Body of pancreas (tissue), 4 donors: Measurements from ENCODE around the gene RAB13. TPM values are rescaled to one million over a fixed set of nuclear protein-coding genes. Genes with fewer than 3 reads are reported as not detected.
"Not testable (repeated sequence)": the region's sequence is repeated elsewhere in the genome, so short reads cannot be mapped to it uniquely, and the experiment has no call there.

Experiments used
- ATAC-seq: fragments of 150-250 bp; one replicate; pipeline ENCODE4 v1.9.1; 2016
- DNase-seq, 4 donors: peaks; one replicate each; pipeline ENCODE4 v3.0.0-alpha.2; 2019
- H3K27ac ChIP-seq, 4 donors: fragments of 200-600 bp; sonication (generic); 1 replicate in 3 of 4; 2 replicates in 1 of 4; pipeline versions ENCODE4 v1.5.1 to v1.6.1; 2016 to 2019; ENCODE audit warnings: mild to moderate bottlenecking in 1 of 4, mixed read lengths in 1 of 4, moderate library complexity in 1 of 4
- H3K27me3 ChIP-seq, 2 donors: fragments of 200-600 bp; sonication (generic); one replicate each; pipeline ENCODE4 v1.6.0; 2016; ENCODE audit warnings: mild to moderate bottlenecking in 1 of 2
- H3K36me3 ChIP-seq, 2 donors: fragments of 200-600 bp; sonication (generic); replicated peaks in 1 of 2; 2 replicates each; pipeline ENCODE4 v1.5.1; 2016; ENCODE audit warnings: low read depth in 2 of 2; ENCODE audit not compliant: insufficient read depth in 1 of 2
- H3K4me1 ChIP-seq: fragments of 200-600 bp; sonication (generic); one replicate; pipeline ENCODE4 v1.6.0; 2016
- H3K4me3 ChIP-seq, 2 donors: fragments of 200-600 bp; sonication (generic); 1 replicate in 1 of 2; 2 replicates in 1 of 2; pipeline ENCODE4 v1.5.1; 2016 to 2019
- H3K9me3 ChIP-seq, 3 donors: fragments of 200-600 bp; sonication (generic); 1 replicate in 2 of 3; 2 replicates in 1 of 3; pipeline ENCODE4 v1.5.1; 2016
- CTCF ChIP-seq, 7 experiments: fragments of 450-650 bp in 4 of 7; fragments of 200-600 bp in 3 of 7; sonication (generic) in 3 of 7; IDR thresholded peaks; one replicate each; pipeline ENCODE4 v1.5.1; 2016 to 2019; ENCODE audit warnings: antibody characterized with exemption in 7 of 7
- POLR2A ChIP-seq, 3 donors: fragments of 450-650 bp; IDR thresholded peaks; one replicate each; pipeline ENCODE4 v1.6.1; 2016; ENCODE audit warnings: antibody characterized with exemption in 3 of 3, mild to moderate bottlenecking in 2 of 3
- WGBS, 2 donors: methylation state at CpG; one replicate each; pipeline ENCODE4 v1.1.5; 2017; 5-methylcytosine and 5-hydroxymethylcytosine counted together
- intact Hi-C: fragments of 100-400 bp; cut with DNase I; formaldehyde crosslinking; loops from one replicate; pipeline ENCODE4 v1.15.1; 2023
- total RNA-seq, 2 donors: library from RNA; depleted of rRNA; stranded (reverse); fragments of >200 nt; gene quantifications; one replicate each; pipeline ENCODE4 v1.1.0, GENCODE V29; 2016

The RAB13 gene
- 10 to 100 TPM; 16.2 to 29.6 TPM for total RNA-seq

DNA sequence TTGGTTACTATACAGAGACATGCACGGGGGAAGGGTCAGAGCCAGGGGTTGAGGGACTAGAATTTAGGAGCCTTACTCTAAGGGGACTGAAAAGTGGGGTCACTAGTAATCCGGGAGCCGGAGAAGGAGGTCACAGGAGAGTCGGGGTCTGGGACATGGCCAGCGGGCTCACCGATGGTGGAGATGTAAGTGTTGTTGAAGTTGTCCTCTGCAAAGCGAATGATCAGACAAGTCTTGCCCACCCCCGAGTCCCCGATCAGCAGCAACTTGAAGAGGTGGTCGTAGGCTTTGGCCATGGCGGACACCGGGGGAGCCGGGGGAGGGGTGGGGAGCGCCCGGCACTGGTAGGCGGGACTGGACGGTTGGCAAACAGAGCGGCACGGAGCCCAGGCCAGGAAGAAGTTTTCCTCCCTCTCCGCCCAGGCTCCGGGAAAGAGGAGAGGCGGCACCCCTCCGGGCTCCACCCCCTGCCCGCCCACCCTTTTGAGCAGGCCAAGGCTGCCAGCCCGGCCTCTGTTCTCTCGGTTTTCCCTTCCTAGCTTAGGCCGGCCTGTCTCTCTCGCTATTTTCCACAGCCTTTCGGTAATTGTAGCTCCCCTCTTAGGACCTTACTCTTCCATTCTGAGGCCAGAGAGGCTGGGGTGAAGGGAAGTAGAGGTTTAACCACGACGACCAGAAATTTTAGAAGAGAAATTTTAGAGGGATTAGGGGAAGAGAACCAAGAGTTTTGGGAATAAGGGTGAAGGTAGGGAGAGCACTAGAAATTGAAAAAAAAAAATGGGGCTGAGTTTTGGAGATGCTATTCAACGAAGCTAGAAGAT is at the start of gene RAB13:
TSS of gene RAB13 (minus strand) at position 399 of the 821 bp plus-strand sequence. CDS start at position 296, 103 bp downstream.
- ATAC-seq = peak; percentile 84
- Histone ChIP-seq H3K36me3 (no peaks in the 10 kb centered on the region), H3K9me3 (no peaks in the 10 kb centered on the region), H3K4me1 (peaks cover 30% of the 10 kb centered on the region), H3K27me3 (no peaks in the 10 kb centered on the region), H3K27ac (peak within 1 kb of the TSS; percentile 67 to 93 (median 74)), H3K4me3 (peak within 1 kb of the TSS; percentile 24 to 36)
- TF ChIP-seq CTCF (IDR thresholded peaks at IDR 0.05) (no peak), POLR2A (IDR thresholded peaks at IDR 0.05) (peak in 2 of 3 donors; percentile 59 to 61)
- intact Hi-C loops = no loop called here
- peak; percentile 86 to 91 (median 90) for DNase-seq
- WGBS, 2 donors = 0% methylated on average over 15 to 32 of the region's 32 CpGs

DNA sequence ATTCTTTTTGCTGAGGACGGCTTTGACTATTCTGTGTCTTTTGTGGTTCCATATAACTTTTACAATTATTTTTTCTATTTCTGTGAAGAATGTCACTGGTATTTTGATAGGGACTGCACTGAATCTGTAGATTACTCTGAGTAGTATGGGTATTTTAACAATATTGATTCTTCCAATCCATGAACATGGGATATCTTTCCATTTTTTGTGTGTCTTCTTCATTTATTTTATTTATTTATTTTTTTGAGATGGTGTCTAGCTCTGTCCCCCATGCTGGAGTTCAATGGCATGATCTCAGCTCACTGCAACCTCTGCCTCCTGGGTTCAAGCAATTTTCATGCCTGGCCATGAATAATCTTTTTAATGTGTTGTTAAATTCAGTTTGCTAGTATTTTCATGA is 47.6 kb upstream of the RAB13 start:
- H3K36me3 ChIP-seq, H3K9me3 ChIP-seq, H3K4me1 ChIP-seq, H3K4me3 ChIP-seq, DNase-seq, H3K27ac ChIP-seq, H3K27me3 ChIP-seq, intact Hi-C loops, ATAC-seq: not testable (repeated sequence)
- WGBS, 2 donors = 88 to 97% methylated on average over 1 of the region's 1 CpG

GRCh38 chr1:154019940-154020339 is 33.8 kb upstream of the RAB13 start:
- no peak for ATAC-seq
- WGBS, 2 donors = 54 to 56% methylated on average over 1 of the region's 1 CpG
- Histone ChIP-seq H3K4me3 (no peak overlapping the region), H3K27me3 (no peaks in the 10 kb centered on the region), H3K27ac (no peak overlapping the region), H3K4me1 (no peaks in the 10 kb centered on the region), H3K9me3 (no peaks in the 10 kb centered on the region), H3K36me3 (no peaks in the 10 kb centered on the region)
- DNase-seq = no peak
- no peak for TF ChIP-seq POLR2A (IDR thresholded peaks at IDR 0.05)
- no peak for TF ChIP-seq CTCF (IDR thresholded peaks at IDR 0.05)
- intact Hi-C loops = no loop called here

DNA sequence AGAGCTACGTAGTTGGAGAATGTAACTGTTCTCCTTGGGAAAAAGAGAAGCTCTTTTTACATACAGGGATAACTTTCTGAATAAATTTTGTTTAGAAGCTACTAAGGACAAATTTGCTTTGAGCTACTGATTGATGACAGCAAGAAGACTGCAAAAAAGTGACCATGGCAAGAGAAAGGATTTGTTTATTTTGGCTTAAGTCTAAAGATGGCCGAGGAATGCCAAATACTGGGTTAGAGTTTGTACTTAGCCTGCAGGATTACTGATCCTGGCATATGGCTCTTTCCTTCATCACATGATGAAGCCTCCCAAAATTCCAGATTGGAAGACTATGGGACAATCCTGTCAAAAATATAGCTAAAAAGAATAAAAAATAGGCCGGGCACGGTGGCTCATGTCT is 33.1 kb upstream of the RAB13 start:
- Histone ChIP-seq H3K36me3 (no peaks in the 10 kb centered on the region), H3K4me1 (no peaks in the 10 kb centered on the region), H3K27ac (no peak overlapping the region), H3K9me3 (no peaks in the 10 kb centered on the region), H3K4me3 (no peak overlapping the region), H3K27me3 (no peaks in the 10 kb centered on the region)
- 63 to 66% methylated on average over 4 of the region's 4 CpGs for WGBS, 2 donors
- intact Hi-C loops = no loop called here
- DNase-seq (no peak), ATAC-seq (no peak)
- TF ChIP-seq POLR2A (IDR thresholded peaks at IDR 0.05) = no peak

- Histone ChIP-seq H3K4me1 (no peaks in the 10 kb centered on the region), H3K36me3 (no peaks in the 10 kb centered on the region), H3K9me3 (no peaks in the 10 kb centered on the region), H3K27ac (no peak overlapping the region), H3K27me3 (no peaks in the 10 kb centered on the region), H3K4me3 (no peak overlapping the region)
- DNase-seq (no peak), ATAC-seq (no peak)
- intact Hi-C loops = no loop called here
- WGBS, 2 donors = 64 to 71% methylated on average over 3 of the region's 3 CpGs
- no peak for TF ChIP-seq CTCF (IDR thresholded peaks at IDR 0.05)
- no peak for TF ChIP-seq POLR2A (IDR thresholded peaks at IDR 0.05)
These were observed 28.2 kb upstream of the RAB13 start for GRCh38 chr1:154014154-154014907.

DNA sequence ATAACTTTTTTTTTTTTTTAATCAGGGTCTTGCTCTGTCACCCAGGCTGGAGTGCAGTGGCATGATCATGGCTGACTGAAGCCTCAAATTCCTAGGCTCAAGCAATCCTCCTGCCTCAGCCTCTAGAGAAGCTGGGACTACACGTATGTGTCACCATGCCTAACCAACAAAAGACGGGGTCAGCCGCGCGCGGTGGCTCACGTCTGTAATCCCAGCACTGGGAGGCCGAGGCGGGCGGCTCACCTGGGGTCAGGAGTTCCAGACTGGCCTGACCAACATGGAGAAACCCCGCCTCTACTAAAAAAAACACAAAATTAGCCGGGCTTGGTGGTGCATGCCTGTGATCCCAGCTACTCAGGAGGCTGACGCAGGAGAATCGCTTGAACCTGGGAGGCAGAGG is 26.4 kb upstream of the RAB13 start:
- 88 to 100% methylated on average over 5 to 14 of the region's 14 CpGs for WGBS, 2 donors

More for the DNA sequence above, 26.4 kb upstream of the RAB13 start:
- H3K4me3 ChIP-seq, ATAC-seq, DNase-seq, intact Hi-C loops, H3K27me3 ChIP-seq, H3K4me1 ChIP-seq, H3K9me3 ChIP-seq, H3K27ac ChIP-seq, H3K36me3 ChIP-seq: not testable (repeated sequence)
